C4-2B (cell line): ENCODE data around the gene DCAF16.

Experiments
- CTCF ChIP-seq: fragments of 450-650 bp; conservative IDR thresholded peaks from 2 replicates; pipeline ENCODE4 v1.5.1; 2017; ENCODE audit warnings: mild to moderate bottlenecking
- ZFX ChIP-seq: fragments of 450-650 bp; IDR thresholded peaks from 2 replicates; pipeline ENCODE4 v1.6.1; 2017

- no peak for TF ChIP-seq CTCF
- TF ChIP-seq ZFX: no peak
Measured at GRCh38 chr4:17753646-17754045, 56.9 kb downstream of the DCAF16 start.
